MM.1S (cell line): ENCODE measurements around the gene CHD2.

Source experiments
- DNase-seq: peaks from one replicate; pipeline ENCODE4 v3.0.0-alpha.2; 2015
- H2AFZ ChIP-seq: fragments of 300-600 bp; sonication (generic); 2 replicates; pipeline ENCODE4 v1.6.0; 2016; ENCODE audit warnings: antibody characterized with exemption, low read length
- H3F3A ChIP-seq: fragments of 300-600 bp; sonication (generic); 2 replicates; pipeline ENCODE4 v1.6.1; 2016; ENCODE audit warnings: mild to moderate bottlenecking, antibody characterized with exemption, low read length, moderate library complexity, mixed read lengths; ENCODE audit not compliant: insufficient read depth
- H3K27ac ChIP-seq: fragments of 300-600 bp; sonication (generic); 2 replicates; pipeline ENCODE4 v1.5.1; 2016; ENCODE audit warnings: mild to moderate bottlenecking, low read length
- H3K27me3 ChIP-seq: fragments of 300-600 bp; sonication (generic); replicated peaks from 2 replicates; pipeline ENCODE4 v1.6.0; 2016; ENCODE audit warnings: low read length; ENCODE audit not compliant: insufficient read depth
- H3K36me3 ChIP-seq: fragments of 300-600 bp; sonication (generic); replicated peaks from 2 replicates; pipeline ENCODE4 v1.6.1; 2016; ENCODE audit warnings: mild to moderate bottlenecking, low read length, mixed read lengths; ENCODE audit not compliant: insufficient read depth
- H3K4me1 ChIP-seq: fragments of 300-600 bp; sonication (generic); 2 replicates; pipeline ENCODE4 v1.6.1; 2016; ENCODE audit warnings: low read length, mixed read lengths
- H3K4me2 ChIP-seq: fragments of 300-600 bp; sonication (generic); 2 replicates; pipeline ENCODE4 v1.6.0; 2016; ENCODE audit warnings: low read depth, low read length
- H3K4me3 ChIP-seq: fragments of 300-600 bp; sonication (generic); 2 replicates; pipeline ENCODE4 v1.5.1; 2016; ENCODE audit warnings: low read length, mixed read lengths
- H3K79me2 ChIP-seq: fragments of 300-600 bp; sonication (generic); 2 replicates; pipeline ENCODE4 v1.6.1; 2016; ENCODE audit warnings: mixed run types, low read length, mixed read lengths
- H3K9ac ChIP-seq: fragments of 300-600 bp; sonication (generic); 2 replicates; pipeline ENCODE4 v1.6.1; 2016; ENCODE audit warnings: low read length, mixed read lengths
- H3K9me2 ChIP-seq: fragments of 300-600 bp; sonication (generic); replicated peaks from 2 replicates; pipeline ENCODE4 v1.6.1; 2016; ENCODE audit warnings: mild to moderate bottlenecking, low read length, mixed read lengths; ENCODE audit not compliant: insufficient read depth
- H3K9me3 ChIP-seq: fragments of 300-600 bp; sonication (generic); replicated peaks from 2 replicates; pipeline ENCODE4 v1.6.1; 2016; ENCODE audit warnings: mild to moderate bottlenecking, low read length, mixed read lengths; ENCODE audit not compliant: insufficient read depth
- H4K20me1 ChIP-seq: fragments of 300-600 bp; sonication (generic); 2 replicates; pipeline ENCODE4 v1.6.1; 2016; ENCODE audit warnings: mild to moderate bottlenecking, low read length, moderate library complexity, mixed read lengths; ENCODE audit not compliant: insufficient read depth
- EZH2 ChIP-seq: fragments of 300-600 bp; sonication (generic); optimal IDR thresholded peaks from 2 replicates; pipeline ENCODE3; 2017; ENCODE audit warnings: low read depth, mild to moderate bottlenecking, antibody characterized with exemption, low read length, mixed read lengths
- EZH2phosphoT487 ChIP-seq: fragments of 300-600 bp; sonication (generic); IDR thresholded peaks from 2 replicates; pipeline ENCODE4 v1.6.1; 2018; ENCODE audit warnings: antibody characterized with exemption, low read length
- TF ChIP-seq, protein P1 (sequence below): fragments of 300-600 bp; sonication (generic); IDR thresholded peaks from 2 replicates; pipeline ENCODE4 v1.5.1; 2016; ENCODE audit warnings: antibody characterized with exemption, low read length, mixed read lengths

The CHD2 gene

GRCh38 chr15:93063262-93063671 is 163.1 kb downstream of the CHD2 start:
- DNase-seq, result no peak
- peaks cover 6% of the 10 kb centered on the region; the same call in 1 of the 2 replicates for H3K4me1 ChIP-seq
- no peaks in the 10 kb centered on the region for H3K9me2 ChIP-seq
- H3K27ac ChIP-seq, result no peak overlapping the region
- TF ChIP-seq EZH2, result no peak
- TF ChIP-seq, protein P1, sequence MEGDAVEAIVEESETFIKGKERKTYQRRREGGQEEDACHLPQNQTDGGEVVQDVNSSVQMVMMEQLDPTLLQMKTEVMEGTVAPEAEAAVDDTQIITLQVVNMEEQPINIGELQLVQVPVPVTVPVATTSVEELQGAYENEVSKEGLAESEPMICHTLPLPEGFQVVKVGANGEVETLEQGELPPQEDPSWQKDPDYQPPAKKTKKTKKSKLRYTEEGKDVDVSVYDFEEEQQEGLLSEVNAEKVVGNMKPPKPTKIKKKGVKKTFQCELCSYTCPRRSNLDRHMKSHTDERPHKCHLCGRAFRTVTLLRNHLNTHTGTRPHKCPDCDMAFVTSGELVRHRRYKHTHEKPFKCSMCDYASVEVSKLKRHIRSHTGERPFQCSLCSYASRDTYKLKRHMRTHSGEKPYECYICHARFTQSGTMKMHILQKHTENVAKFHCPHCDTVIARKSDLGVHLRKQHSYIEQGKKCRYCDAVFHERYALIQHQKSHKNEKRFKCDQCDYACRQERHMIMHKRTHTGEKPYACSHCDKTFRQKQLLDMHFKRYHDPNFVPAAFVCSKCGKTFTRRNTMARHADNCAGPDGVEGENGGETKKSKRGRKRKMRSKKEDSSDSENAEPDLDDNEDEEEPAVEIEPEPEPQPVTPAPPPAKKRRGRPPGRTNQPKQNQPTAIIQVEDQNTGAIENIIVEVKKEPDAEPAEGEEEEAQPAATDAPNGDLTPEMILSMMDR, result no peak
- TF ChIP-seq EZH2phosphoT487, result no peak
- no peaks in the 10 kb centered on the region for H4K20me1 ChIP-seq
- no peaks in the 10 kb centered on the region for H3K79me2 ChIP-seq
- no peaks in the 10 kb centered on the region for H3K27me3 ChIP-seq
- no peak overlapping the region for H3K4me2 ChIP-seq
- H3K9me3 ChIP-seq, result no peaks in the 10 kb centered on the region
- peaks cover 5% of the 10 kb centered on the region; the same call in 1 of the 2 replicates for H3F3A ChIP-seq
- H3K36me3 ChIP-seq, result no peaks in the 10 kb centered on the region
- no peak overlapping the region for H3K9ac ChIP-seq
- H3K4me3 ChIP-seq, result no peak overlapping the region
- no peak overlapping the region for H2AFZ ChIP-seq

DNA sequence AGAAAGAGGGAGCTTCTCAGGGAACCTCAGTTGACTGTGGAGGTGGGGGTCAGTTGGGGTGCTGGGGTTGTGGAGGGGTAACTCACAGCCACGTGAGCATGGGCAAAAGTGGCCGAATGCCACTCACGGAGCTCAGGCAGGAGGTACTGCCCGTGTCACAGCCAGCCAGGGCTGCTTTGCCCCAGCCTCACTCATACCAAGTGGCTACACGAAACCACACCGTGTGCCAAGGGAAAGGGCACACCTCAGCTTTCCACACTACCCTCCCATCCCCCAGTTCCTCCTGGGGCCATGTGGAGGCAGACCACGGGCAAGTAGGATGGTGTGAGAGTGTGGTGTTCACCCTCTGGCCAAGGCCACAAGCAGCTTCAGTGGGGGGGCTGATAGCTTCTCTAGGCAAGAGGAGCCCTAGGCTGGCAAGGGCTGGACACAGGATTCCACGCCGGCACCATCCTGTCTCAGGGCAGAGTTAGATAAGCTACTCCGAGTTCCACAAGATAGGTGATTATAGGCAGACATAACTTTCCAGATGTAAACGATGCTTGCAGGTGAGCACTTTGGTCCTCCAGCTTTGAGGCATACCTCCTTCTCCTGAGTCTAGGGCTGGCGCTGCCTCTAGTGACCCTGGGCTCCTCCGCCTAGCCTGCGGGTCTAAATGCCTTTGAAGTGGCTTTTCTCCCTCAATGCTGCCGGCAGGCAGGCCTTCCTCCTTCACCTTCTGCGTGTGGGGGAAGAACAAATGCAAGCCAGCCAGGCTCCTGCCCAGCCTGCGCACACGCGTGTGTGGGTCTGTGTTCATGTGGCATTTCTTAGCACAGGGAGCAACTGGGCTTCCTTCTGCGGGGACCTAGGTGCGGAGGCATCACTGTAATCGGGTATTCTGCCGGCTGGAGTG is 163.9 kb downstream of the CHD2 start:
- Histone ChIP-seq H3F3A (peaks cover 5% of the 10 kb centered on the region; the same call in 1 of the 2 replicates), H3K36me3 (no peaks in the 10 kb centered on the region), H3K27me3 (no peaks in the 10 kb centered on the region), H3K4me1 (peaks cover 6% of the 10 kb centered on the region; the same call in 1 of the 2 replicates), H3K27ac (no peak overlapping the region), H3K9me2 (no peaks in the 10 kb centered on the region), H3K4me2 (no peak overlapping the region), H3K9me3 (no peaks in the 10 kb centered on the region), H3K79me2 (no peaks in the 10 kb centered on the region), H2AFZ (no peak overlapping the region), H3K9ac (no peak overlapping the region), H4K20me1 (no peaks in the 10 kb centered on the region), H3K4me3 (no peak overlapping the region)
- DNase-seq, result no peak
- TF ChIP-seq, protein P1, result no peak
- no peak for TF ChIP-seq EZH2phosphoT487
- TF ChIP-seq EZH2, result no peak

- Histone ChIP-seq H3K4me1 (peaks cover 4% of the 10 kb centered on the region; the same call in 1 of the 2 replicates), H3K79me2 (no peaks in the 10 kb centered on the region), H3K36me3 (no peaks in the 10 kb centered on the region), H3F3A (peaks cover 5% of the 10 kb centered on the region; the same call in 1 of the 2 replicates), H3K9me2 (no peaks in the 10 kb centered on the region), H2AFZ (no peak overlapping the region), H3K4me3 (no peak overlapping the region), H3K27ac (no peak overlapping the region), H3K9ac (no peak overlapping the region), H4K20me1 (no peaks in the 10 kb centered on the region), H3K27me3 (peaks cover 3% of the 10 kb centered on the region; the same call in 1 of the 2 replicates), H3K9me3 (no peaks in the 10 kb centered on the region), H3K4me2 (no peak overlapping the region)
- TF ChIP-seq EZH2phosphoT487 (no peak), EZH2 (no peak)
- TF ChIP-seq, protein P1, result no peak
- no peak for DNase-seq
Measured at GRCh38 chr15:93065641-93066045, 165.5 kb downstream of the CHD2 start.
